GM12873 (cell line): Measurements from ENCODE around the gene POLE2.

ENCODE experiments used
- CTCF ChIP-seq: IDR thresholded peaks from 2 replicates; pipeline ENCODE4 v1.5.1; 2012; ENCODE audit warnings: low read depth, mild to moderate bottlenecking, moderate library complexity, low read length, control low read depth; ENCODE audit not compliant: insufficient read depth; ENCODE audit errors: missing control alignments

Gene POLE2

GRCh38 chr14:49673586-49673985 lies 14.4 kb downstream of the POLE2 start:
- no peak for TF ChIP-seq CTCF

DNA sequence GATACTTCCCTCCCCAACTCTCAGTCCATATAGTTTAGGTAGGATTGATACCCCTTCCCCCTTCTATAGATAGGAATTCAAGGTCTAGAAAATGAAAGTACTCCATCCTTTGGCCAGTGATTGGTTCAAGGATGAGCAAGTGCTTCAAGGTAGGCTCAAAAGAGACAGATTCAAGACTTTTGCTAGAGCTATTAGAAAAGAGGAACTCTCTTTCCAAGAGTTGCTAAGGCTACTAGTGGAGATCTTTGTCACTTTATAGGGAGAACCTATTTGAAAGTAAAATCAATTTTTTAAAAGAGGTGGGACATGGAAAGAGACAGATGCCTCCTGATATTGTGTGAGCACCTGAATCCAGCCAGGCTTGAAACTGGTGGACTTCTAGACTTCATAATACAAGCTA lies 17.5 kb downstream of the POLE2 start:
- TF ChIP-seq CTCF = no peak

DNA sequence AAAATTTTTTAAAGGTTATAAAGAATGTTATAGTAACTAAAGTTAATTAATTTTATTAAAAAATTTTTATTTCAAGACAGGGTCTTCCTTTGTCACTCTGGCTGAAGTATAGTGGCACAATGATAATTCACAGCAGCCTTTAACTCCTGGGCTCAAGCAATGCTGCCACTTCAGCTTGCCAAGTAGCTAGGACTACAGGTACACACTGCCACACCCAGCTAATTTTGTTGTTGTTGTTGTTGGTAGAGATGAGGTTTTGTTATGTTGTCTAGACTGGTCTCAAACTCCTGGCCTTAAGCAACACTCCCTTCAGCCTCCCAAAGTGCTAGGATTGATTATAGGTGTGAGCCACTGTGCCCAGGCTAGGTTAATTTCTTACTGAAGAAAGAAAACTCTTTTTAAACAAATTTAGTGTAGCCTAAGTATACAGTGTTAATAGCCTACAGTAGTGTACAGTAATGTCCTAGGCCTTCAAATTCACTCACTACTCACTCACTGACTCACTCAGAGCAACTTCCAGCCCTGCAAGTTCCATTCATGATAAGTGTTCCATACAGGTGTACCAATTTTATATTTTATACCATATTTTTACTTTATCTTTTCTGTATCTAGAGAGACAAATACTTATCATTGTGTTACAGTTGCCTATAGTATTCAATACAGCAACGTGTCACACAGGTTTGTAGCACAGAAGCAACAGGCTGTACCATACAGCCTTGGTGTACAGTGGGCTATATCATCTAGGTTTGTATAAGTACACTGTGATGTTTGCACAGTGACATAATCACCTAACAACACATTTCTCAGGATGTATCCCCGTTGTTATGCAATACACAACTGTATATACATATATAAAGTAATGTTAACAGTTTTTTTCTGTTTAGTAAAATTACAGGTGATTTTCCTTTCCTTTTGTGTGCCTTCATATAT lies 28.2 kb downstream of the POLE2 start:
- no peak for TF ChIP-seq CTCF

DNA sequence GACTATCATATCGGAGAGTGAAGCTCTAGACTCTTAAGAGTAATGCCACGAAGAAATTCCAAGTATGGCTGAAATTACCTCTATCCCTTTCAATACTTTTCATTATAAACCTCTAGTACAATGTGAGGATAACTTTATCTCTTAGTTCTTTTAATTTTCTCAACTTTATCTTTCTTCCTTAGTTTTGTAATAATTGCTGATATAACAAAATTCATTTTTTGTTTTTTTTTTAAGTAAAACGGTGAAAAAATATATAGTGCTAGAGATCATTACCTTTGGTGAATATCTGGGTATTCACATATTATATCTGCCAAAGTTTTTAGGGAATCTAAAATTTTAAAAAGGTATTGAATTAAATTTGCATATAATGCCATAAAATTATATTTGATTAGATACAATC lies 33.5 kb downstream of the POLE2 start:
- TF ChIP-seq CTCF = no peak

DNA sequence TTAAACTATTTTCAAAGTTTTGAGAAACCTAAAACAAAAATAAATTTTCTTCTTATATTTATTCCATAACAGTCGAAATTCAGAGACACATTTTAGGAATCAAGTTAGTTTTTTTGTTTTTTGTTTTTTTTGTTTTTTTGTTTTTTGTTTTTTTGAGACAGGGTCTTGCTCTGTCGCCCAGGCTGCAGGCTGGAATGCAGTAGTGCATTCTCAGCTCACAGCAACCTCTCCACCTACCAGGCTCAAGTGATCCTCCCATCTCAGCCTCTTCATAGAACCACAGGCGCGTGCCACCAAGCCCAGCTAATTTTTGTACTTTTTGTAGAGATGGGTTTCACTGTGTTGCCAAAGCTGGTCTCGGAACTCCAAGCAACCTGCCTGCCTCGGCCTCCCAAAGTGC lies 34.5 kb downstream of the POLE2 start:
- no peak for TF ChIP-seq CTCF

DNA sequence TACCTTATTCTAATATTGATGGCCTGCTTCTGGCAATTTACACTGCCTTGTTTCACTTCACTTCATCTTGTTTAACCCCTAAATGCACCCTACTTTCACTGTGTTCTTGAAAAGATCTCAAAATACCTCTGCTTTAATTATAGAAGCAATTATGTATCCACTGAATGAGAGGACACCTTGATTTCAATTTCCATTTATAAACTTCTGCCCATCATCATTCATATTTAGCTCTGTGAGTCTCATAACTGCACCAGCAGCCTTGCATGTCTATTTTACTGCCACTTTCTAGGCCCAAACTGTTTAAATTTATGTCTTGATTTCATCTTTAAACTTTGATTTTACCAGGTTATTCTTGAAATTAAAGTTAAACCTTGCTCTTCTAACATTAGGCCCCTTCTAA lies 45.9 kb downstream of the POLE2 start:
- no peak for TF ChIP-seq CTCF

DNA sequence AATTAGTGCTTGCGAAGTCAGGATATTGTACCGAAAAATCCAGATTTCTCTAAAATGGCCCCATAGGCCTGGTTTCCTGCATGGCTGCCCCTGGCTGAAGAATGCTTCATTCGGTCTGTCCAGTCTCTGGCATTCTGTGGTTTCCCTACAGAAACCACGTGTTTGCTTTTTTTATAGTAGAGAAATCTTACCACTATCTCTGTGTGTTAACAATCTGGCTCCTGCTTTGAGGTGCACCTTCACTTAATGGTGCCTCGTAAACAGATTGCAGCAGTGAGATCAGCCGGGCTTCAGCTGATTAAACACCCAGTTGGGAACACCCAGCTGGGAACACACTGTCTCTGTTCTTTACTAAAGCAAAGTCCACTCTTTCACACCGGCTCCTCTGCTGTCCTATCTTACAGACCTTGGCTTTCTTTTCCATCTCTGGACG lies 46.3 kb downstream of the POLE2 start:
- TF ChIP-seq CTCF = no peak
